HEK293T (cell line): ENCODE measurements around the gene RIMBP2.

Source experiments
- CTCF ChIA-PET: fragments of 350-600 bp; formaldehyde crosslinking; extraction: SDS; loops from one replicate; lab custom pipeline; 2021; ENCODE audit warnings: antibody characterized with exemption, inconsistent platforms; lab: Yijun Ruan, JAX
- POLR2A ChIA-PET: fragments of 350-600 bp; formaldehyde crosslinking; extraction: SDS; loops from one replicate; lab custom pipeline; 2020; ENCODE audit warnings: antibody characterized with exemption, inconsistent platforms; lab: Yijun Ruan, JAX
- DNase-seq: peaks from one replicate; pipeline ENCODE4 v3.0.0; 2012; ENCODE audit warnings: mixed read lengths; ENCODE audit errors: extremely low spot score
- ARNT ChIP-seq: fragments of 450-650 bp; IDR thresholded peaks from 2 replicates; pipeline ENCODE4 v1.6.1; 2017; ENCODE audit warnings: mild to moderate bottlenecking
- BHLHE40 ChIP-seq: fragments of 450-650 bp; IDR thresholded peaks from 2 replicates; pipeline ENCODE4 v1.6.1; 2016; ENCODE audit warnings: mild to moderate bottlenecking, moderate library complexity, borderline replicate concordance
- CTBP1 ChIP-seq: fragments of 450-650 bp; IDR thresholded peaks from 2 replicates; pipeline ENCODE4 v1.6.1; 2016; ENCODE audit warnings: borderline replicate concordance
- ELF4 ChIP-seq: fragments of 450-650 bp; IDR thresholded peaks from 2 replicates; pipeline ENCODE4 v1.6.1; 2017; ENCODE audit warnings: antibody characterized with exemption
- FOXA1 ChIP-seq: fragments of 450-650 bp; IDR thresholded peaks from 2 replicates; pipeline ENCODE4 v1.6.1; 2016; ENCODE audit warnings: mild to moderate bottlenecking
- FOXK2 ChIP-seq: fragments of 450-650 bp; IDR thresholded peaks from 2 replicates; pipeline ENCODE4 v1.6.1; 2016; ENCODE audit warnings: mild to moderate bottlenecking
- FOXM1 ChIP-seq: fragments of 450-650 bp; IDR thresholded peaks from 2 replicates; pipeline ENCODE4 v1.6.1; 2017; ENCODE audit warnings: mild to moderate bottlenecking, borderline replicate concordance
- HDGF ChIP-seq: fragments of 450-650 bp; IDR thresholded peaks from 2 replicates; pipeline ENCODE4 v1.6.1; 2017; ENCODE audit warnings: antibody characterized with exemption, borderline replicate concordance
- L3MBTL2 ChIP-seq: fragments of 450-650 bp; conservative IDR thresholded peaks from 2 replicates; pipeline ENCODE4 v1.6.1; 2016; ENCODE audit warnings: mild to moderate bottlenecking
- LEF1 ChIP-seq: fragments of 450-650 bp; IDR thresholded peaks from 2 replicates; pipeline ENCODE4 v1.6.1; 2017; ENCODE audit warnings: mild to moderate bottlenecking, borderline replicate concordance
- NFRKB ChIP-seq: fragments of 450-650 bp; IDR thresholded peaks from 2 replicates; pipeline ENCODE4 v1.6.1; 2016; ENCODE audit warnings: mild to moderate bottlenecking, moderate library complexity
- SP1 ChIP-seq: fragments of 450-650 bp; IDR thresholded peaks from 2 replicates; pipeline ENCODE4 v1.6.1; 2017
- SUZ12 ChIP-seq: fragments of 450-650 bp; IDR thresholded peaks from 2 replicates; pipeline ENCODE4 v1.6.1; 2016; ENCODE audit warnings: mild to moderate bottlenecking
- TARDBP ChIP-seq: fragments of 450-650 bp; IDR thresholded peaks from 2 replicates; pipeline ENCODE4 v1.6.1; 2016
- ZNF384 ChIP-seq: fragments of 450-650 bp; IDR thresholded peaks from 2 replicates; pipeline ENCODE4 v1.6.1; 2016
- TF ChIP-seq, protein P1 (sequence below): fragments of 450-650 bp; IDR thresholded peaks from 2 replicates; pipeline ENCODE4 v1.6.1; 2016

The RIMBP2 gene

GRCh38 chr12:130437555-130438242 is 278.4 kb downstream of the RIMBP2 start:
- ChIA-PET CTCF (no interaction called here), POLR2A (no interaction called here)
- no peak for DNase-seq
- TF ChIP-seq L3MBTL2 (no peak), HDGF (no peak), ELF4 (no peak), CTBP1 (no peak), LEF1 (no peak), TARDBP (no peak), SP1 (no peak), FOXK2 (no peak), BHLHE40 (no peak), FOXM1 (no peak), FOXA1 (no peak), SUZ12 (no peak), ZNF384 (no peak), NFRKB (no peak), ARNT (no peak)
- TF ChIP-seq, protein P1, sequence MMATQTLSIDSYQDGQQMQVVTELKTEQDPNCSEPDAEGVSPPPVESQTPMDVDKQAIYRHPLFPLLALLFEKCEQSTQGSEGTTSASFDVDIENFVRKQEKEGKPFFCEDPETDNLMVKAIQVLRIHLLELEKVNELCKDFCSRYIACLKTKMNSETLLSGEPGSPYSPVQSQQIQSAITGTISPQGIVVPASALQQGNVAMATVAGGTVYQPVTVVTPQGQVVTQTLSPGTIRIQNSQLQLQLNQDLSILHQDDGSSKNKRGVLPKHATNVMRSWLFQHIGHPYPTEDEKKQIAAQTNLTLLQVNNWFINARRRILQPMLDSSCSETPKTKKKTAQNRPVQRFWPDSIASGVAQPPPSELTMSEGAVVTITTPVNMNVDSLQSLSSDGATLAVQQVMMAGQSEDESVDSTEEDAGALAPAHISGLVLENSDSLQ, result no peak

- ChIA-PET POLR2A (no interaction called here), CTCF (no interaction called here)
- TF ChIP-seq BHLHE40 (no peak), SUZ12 (no peak), FOXK2 (no peak), L3MBTL2 (no peak), LEF1 (no peak), CTBP1 (no peak), NFRKB (no peak), ZNF384 (no peak), SP1 (no peak), TARDBP (no peak), FOXM1 (no peak), ARNT (no peak), FOXA1 (no peak), HDGF (no peak), ELF4 (no peak)
- TF ChIP-seq, protein P1, result no peak
- DNase-seq, result no peak
Observed at GRCh38 chr12:130436741-130437501, 279.2 kb downstream of the RIMBP2 start.

DNA sequence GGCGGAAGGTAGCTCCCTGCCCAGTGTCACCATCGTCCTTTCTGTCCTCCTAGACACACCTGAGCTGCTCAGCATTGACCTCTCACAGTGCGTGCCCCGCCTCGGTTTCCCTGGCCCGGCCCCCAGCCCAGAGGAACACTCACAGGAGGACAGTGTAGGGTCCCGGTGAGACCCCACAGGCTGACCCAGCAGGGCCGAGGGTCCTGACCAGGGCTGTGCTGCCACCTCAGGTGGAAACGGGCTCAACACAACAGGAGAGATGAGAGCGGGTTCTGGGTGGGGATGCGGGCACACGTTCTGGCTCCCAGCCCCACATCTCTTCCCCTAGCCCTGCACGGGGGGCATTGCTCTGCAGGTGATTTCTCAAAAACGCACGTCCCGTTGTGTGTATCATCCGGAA is 280.3 kb downstream of the RIMBP2 start:
- TF ChIP-seq L3MBTL2, result no peak
- no peak for TF ChIP-seq ZNF384
- no peak for TF ChIP-seq NFRKB
- TF ChIP-seq CTBP1, result no peak
- no peak for TF ChIP-seq SUZ12
- no peak for TF ChIP-seq FOXA1
- no peak for TF ChIP-seq TARDBP
- TF ChIP-seq, protein P1, result no peak
- no peak for TF ChIP-seq FOXK2
- no peak for TF ChIP-seq BHLHE40
- no peak for TF ChIP-seq LEF1
- no peak for TF ChIP-seq ELF4
- TF ChIP-seq HDGF, result no peak
- ChIA-PET POLR2A (no interaction called here), CTCF (no interaction called here)
- no peak for DNase-seq

DNA sequence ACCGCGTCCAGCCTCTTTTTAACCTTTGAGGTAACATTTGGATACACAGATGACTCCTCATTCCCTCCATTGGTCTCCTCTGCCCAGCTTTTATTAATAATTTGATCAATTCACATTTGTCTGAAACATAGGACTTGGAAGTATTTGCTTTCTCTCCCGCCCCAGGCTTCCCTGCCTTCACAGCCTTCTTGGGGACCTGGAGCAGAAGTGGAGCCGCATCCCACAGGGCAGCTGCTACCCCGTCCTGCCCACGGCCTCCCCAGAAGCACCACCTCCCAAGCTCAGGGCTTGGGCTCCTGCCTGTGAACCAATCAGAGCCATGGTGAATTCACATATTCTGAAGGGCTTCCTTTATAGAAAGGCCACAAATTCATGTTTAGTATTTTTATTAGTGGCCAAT is 280.8 kb downstream of the RIMBP2 start:
- DNase-seq, result no peak
- CTCF ChIA-PET, result no interaction called here
- TF ChIP-seq FOXA1 (no peak), CTBP1 (no peak), SUZ12 (no peak), ZNF384 (no peak), FOXM1 (no peak), TARDBP (no peak), HDGF (no peak)
- POLR2A ChIA-PET, result no interaction called here

DNA sequence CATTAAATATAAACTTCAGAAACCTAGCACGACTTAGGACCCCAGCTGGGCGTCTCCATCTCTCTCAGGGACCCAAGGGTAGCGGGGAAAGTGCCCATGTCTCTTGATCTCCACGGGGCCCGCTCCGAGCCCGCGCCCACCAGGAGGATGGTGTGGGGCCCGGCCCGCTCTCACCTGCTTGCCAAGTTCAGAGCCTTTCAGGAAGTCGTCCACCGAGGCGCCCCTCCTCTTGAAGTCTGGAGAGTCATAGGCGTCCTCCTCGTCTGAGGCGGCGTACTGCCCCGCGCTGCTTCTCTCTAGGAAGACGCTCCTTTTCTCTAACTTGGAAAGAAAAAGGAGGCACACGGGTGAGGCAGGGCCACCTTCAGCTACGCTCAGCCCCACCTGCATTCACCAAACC is 281.5 kb downstream of the RIMBP2 start:
- TF ChIP-seq NFRKB (no peak), BHLHE40 (no peak), ELF4 (no peak), FOXK2 (no peak), FOXA1 (no peak), L3MBTL2 (no peak), SUZ12 (no peak), ARNT (no peak), CTBP1 (no peak), LEF1 (no peak), FOXM1 (no peak), ZNF384 (no peak), TARDBP (no peak), SP1 (no peak), HDGF (no peak)
- TF ChIP-seq, protein P1, result no peak
- POLR2A ChIA-PET, result no interaction called here

GRCh38 chr12:130433834-130434233 is 282.3 kb downstream of the RIMBP2 start:
- no peak for TF ChIP-seq L3MBTL2
- TF ChIP-seq SP1, result no peak
- no peak for TF ChIP-seq SUZ12
- no peak for TF ChIP-seq LEF1
- TF ChIP-seq FOXM1, result no peak
- no peak for TF ChIP-seq NFRKB
- TF ChIP-seq FOXK2, result no peak
- no peak for TF ChIP-seq BHLHE40
- no peak for DNase-seq
- ChIA-PET POLR2A (no interaction called here), CTCF (interaction anchor here (0.6 kb wide), 1 partner anchor 270 kb away, joined by 3 read pairs; no protein-coding TSS in a partner anchor)

More for the DNA sequence above, 281.5 kb downstream of the RIMBP2 start:
- DNase-seq, result no peak
- CTCF ChIA-PET, result no interaction called here
